ENCODE data around the gene EYS. TPM values are rescaled to one million over a fixed set of nuclear protein-coding genes. Genes with fewer than 3 reads are reported as not detected.

The EYS gene
- total RNA-seq, 6 experiments from 2014 or later, result 0.54 to 2.3 (median 0.74) TPM; not detected in 1

DNA sequence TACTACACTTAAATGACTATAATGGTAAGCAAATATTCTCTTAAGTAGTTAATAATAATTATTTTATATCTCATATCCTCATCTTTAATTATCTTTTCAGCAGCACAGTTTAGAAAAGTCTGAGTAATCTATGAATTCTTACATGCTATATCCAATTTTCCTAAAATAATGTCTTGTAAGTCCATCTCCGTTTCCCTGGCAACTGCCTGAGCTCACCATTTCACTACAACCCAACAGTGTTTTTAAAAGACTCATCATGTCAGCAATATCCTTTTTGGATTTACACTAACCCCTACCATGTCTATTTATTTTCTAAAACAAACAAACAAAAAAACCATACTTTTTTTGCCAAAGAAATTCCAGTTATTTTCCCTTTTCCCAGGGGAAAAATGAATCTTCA is 859.6 kb downstream of the EYS start:
- intact Hi-C loops (cut with DNase I), result no loop called here
- H3K4me1 ChIP-seq, result no peaks in the 10 kb centered on the region
- no peak overlapping the region for H3K4me3 ChIP-seq
- 87% methylated on average over 1 of the region's 1 CpG for WGBS (ENCODE audit: insufficient coverage, low coverage, low lambda C conversion rate, missing lambda C conversion rate)
- no peak overlapping the region for H3K27ac ChIP-seq
- no peaks in the 10 kb centered on the region for H3K36me3 ChIP-seq
- no peaks in the 10 kb centered on the region for H3K9me3 ChIP-seq
- H3K27me3 ChIP-seq, result no peaks in the 10 kb centered on the region
- TF ChIP-seq, protein P1, sequence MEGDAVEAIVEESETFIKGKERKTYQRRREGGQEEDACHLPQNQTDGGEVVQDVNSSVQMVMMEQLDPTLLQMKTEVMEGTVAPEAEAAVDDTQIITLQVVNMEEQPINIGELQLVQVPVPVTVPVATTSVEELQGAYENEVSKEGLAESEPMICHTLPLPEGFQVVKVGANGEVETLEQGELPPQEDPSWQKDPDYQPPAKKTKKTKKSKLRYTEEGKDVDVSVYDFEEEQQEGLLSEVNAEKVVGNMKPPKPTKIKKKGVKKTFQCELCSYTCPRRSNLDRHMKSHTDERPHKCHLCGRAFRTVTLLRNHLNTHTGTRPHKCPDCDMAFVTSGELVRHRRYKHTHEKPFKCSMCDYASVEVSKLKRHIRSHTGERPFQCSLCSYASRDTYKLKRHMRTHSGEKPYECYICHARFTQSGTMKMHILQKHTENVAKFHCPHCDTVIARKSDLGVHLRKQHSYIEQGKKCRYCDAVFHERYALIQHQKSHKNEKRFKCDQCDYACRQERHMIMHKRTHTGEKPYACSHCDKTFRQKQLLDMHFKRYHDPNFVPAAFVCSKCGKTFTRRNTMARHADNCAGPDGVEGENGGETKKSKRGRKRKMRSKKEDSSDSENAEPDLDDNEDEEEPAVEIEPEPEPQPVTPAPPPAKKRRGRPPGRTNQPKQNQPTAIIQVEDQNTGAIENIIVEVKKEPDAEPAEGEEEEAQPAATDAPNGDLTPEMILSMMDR (IDR thresholded peaks at IDR 0.05), result no peak
- no peak for TF ChIP-seq POLR2A (IDR thresholded peaks at IDR 0.05)
- ATAC-seq, result no peak
- DNase-seq, result no peak

DNA sequence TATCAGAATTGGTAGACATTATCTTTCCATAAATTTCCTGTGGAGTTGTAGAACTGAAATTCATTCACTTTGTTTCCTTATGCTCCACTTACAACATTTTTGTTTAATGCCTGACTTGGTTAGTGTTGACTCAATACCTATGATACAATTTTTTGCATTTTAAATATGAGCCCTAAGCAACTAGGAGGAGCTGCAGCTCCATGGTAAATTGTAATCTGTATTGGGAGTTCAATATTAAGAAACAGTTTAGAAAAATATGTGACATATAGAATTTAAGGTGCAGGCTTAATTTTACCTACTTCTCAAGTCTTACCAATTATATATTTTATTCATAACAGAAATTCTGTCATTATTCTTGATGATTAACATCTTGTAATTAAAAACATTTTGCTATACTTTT is 868.3 kb downstream of the EYS start:
- Histone ChIP-seq H3K27me3 (no peaks in the 10 kb centered on the region), H3K4me3 (no peak overlapping the region), H3K9me3 (no peaks in the 10 kb centered on the region), H3K4me1 (no peaks in the 10 kb centered on the region), H3K36me3 (no peaks in the 10 kb centered on the region), H3K27ac (no peak overlapping the region)
- no peak for DNase-seq
- no peak for ATAC-seq
- intact Hi-C loops (cut with DNase I), result no loop called here
- TF ChIP-seq, protein P1 (IDR thresholded peaks at IDR 0.05), result no peak

DNA sequence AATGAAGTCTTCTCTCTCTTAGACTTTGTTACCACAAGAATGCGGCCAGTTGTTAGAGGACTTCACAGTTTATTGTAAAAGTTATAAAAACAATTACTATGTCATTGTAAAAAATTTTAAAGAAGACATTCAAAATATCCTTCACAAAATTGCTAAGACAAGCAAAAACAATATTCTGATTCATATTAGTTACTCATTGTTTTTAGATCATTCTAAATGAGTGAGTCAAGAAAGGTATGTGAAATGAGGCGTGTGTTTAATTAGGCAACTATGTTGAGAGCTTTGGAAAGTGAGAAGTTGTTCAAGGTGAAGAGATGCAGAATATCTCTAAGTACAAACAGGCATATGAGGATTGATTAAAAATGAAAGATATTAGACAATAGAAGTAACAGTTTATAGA is 875.3 kb downstream of the EYS start:
- TF ChIP-seq, protein P1 (IDR thresholded peaks at IDR 0.05), result no peak
- no peak for TF ChIP-seq POLR2A (IDR thresholded peaks at IDR 0.05)
- H3K27me3 ChIP-seq, result no peaks in the 10 kb centered on the region
- no peaks in the 10 kb centered on the region for H3K36me3 ChIP-seq
- H3K4me3 ChIP-seq, result no peak overlapping the region
- WGBS (ENCODE audit: insufficient coverage, low coverage, low lambda C conversion rate, missing lambda C conversion rate), result 22% methylated on average over 2 of the region's 2 CpGs
- DNase-seq, result no peak
- no peaks in the 10 kb centered on the region for H3K4me1 ChIP-seq
- H3K27ac ChIP-seq, result no peak overlapping the region
- intact Hi-C loops (cut with DNase I), result no loop called here
- no peak for ATAC-seq
- H3K9me3 ChIP-seq, result no peaks in the 10 kb centered on the region

DNA sequence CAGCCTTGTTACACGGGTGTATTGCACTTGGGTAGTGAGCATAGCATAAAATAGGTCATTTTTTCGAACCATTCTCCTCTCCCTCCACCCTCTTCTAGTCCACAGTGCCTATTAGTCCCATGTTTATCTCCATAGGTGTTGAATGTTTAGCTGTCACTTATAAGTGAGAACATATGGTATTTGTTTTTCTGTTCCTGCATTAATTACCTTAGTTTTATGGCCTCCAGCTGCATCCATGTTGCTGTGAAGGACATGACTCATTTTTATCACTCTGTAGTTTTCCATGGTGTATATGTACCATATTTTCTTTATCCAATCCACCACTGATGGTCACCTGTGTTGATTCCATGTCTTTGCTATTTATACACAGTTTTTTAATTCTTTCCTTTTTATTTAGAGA is 889.5 kb downstream of the EYS start:
- ATAC-seq, result no peak
- whole genome bisulfite sequencing (ENCODE audit: insufficient coverage, low coverage, low lambda C conversion rate, missing lambda C conversion rate), result 13% methylated on average over 2 of the region's 2 CpGs

More for the DNA sequence above, 889.5 kb downstream of the EYS start:
- Histone ChIP-seq H3K27me3 (no peaks in the 10 kb centered on the region), H3K4me3 (no peak overlapping the region), H3K27ac (no peak overlapping the region), H3K4me1 (no peaks in the 10 kb centered on the region), H3K36me3 (no peaks in the 10 kb centered on the region), H3K9me3 (no peaks in the 10 kb centered on the region)
- no peak for DNase-seq
- no peak for TF ChIP-seq POLR2A (IDR thresholded peaks at IDR 0.05)
- TF ChIP-seq, protein P1 (IDR thresholded peaks at IDR 0.05), result no peak
- intact Hi-C loops (cut with DNase I), result no loop called here
